Activated CD8-positive, alpha-beta T cell treated with anti-CD3 and anti-CD28 coated beads for 36 hours (primary cell): ENCODE measurements around the gene AASDH. TPM values are rescaled to one million over a fixed set of nuclear protein-coding genes. Genes with fewer than 3 reads are reported as not detected.

ENCODE experiments used
- ATAC-seq: fragments of 200-7000 bp; cut with Tn5 transposase; one replicate; pipeline ENCODE4 v1.10.0; 2021; ENCODE audit warnings: mild to moderate bottlenecking, moderate library complexity
- CTCF ChIA-PET: fragments of 350-600 bp; sonication (Branson Sonifier 250); formaldehyde crosslinking; loops from one replicate; lab custom pipeline; 2021; ENCODE audit warnings: antibody characterized with exemption; lab: Charles Lee
- POLR2A ChIA-PET: fragments of 350-600 bp; sonication (Branson Sonifier 250); formaldehyde crosslinking; loops from one replicate; lab custom pipeline; 2021; ENCODE audit warnings: antibody characterized with exemption; lab: Charles Lee
- DNase-seq: peaks from one replicate; pipeline ENCODE4 v3.0.0-alpha.2; 2020
- H3K27ac Mint-ChIP-seq: one replicate; pipeline ENCODE4 v1.8.0; 2021; ENCODE audit warnings: mild to moderate bottlenecking, mixed read lengths
- H3K27me3 Mint-ChIP-seq: one replicate; pipeline ENCODE4 v1.8.0; 2021; ENCODE audit warnings: mixed read lengths
- H3K36me3 Mint-ChIP-seq: one replicate; pipeline ENCODE4 v1.8.0; 2021; ENCODE audit warnings: low read depth, mixed read lengths
- H3K4me1 Mint-ChIP-seq: one replicate; pipeline ENCODE4 v1.8.0; 2021; ENCODE audit warnings: low read depth, mixed read lengths
- H3K4me3 Mint-ChIP-seq: one replicate; pipeline ENCODE4 v1.8.0; 2021; ENCODE audit warnings: mild to moderate bottlenecking, moderate library complexity, mixed read lengths
- H3K9me3 Mint-ChIP-seq: one replicate; pipeline ENCODE4 v1.8.0; 2021; ENCODE audit warnings: mixed read lengths
- CTCF ChIP-seq: fragments of 200-600 bp; IDR thresholded peaks from one replicate; pipeline ENCODE4 v1.8.0; 2022; ENCODE audit warnings: antibody characterized with exemption, mild to moderate bottlenecking
- intact Hi-C: fragments of 100-400 bp; cut with micrococcal nuclease; formaldehyde crosslinking; loops from one replicate; pipeline ENCODE4 v1.10.0; 2022
- total RNA-seq, 2 experiments: library from RNA; stranded (reverse); gene quantifications; one replicate each; pipeline ENCODE4 v1.2.3, GENCODE V29; 2021

The AASDH gene
- total RNA-seq, 2 experiments from 2014 or later = 14.5 to 14.7 TPM

- Mint-ChIP-seq H3K27me3 (no peaks in the 10 kb centered on the region), H3K4me3 (no peak overlapping the region), H3K36me3 (peaks cover 28% of the 10 kb centered on the region), H3K27ac (no peak overlapping the region), H3K9me3 (no peaks in the 10 kb centered on the region), H3K4me1 (peaks cover 12% of the 10 kb centered on the region)
- intact Hi-C loops = no loop called here
- ATAC-seq (no peak), DNase-seq (no peak)
- ChIA-PET CTCF (no interaction called here), POLR2A (interaction anchor here (1.0 to 3.2 kb wide), 3 partner anchors 17 to 30 kb away, joined by 3 to 12 read pairs (median 5); partner anchors contain the start of genes AASDH, PAICS and PPAT)
- no peak for TF ChIP-seq CTCF
Measured at GRCh38 chr4:56406151-56406550, 18.9 kb upstream of the AASDH start.

DNA sequence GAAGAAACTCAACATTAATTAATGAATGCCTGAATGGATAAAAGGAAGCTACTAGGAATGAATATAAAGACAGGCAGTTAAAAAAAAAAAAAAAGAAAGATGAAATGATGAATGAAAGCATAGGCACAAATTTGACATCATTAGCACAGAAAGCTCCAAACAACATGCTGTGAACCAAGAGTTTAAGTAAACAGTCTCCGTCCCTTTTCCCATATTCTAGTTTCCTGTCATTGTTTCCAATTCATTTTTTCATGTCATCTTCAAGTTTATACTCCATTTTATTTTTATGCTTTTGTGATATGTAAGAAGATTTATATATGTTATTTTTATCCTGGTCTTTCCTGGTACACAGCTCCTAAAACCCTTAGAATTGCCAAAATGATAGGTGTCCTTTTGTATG is 17.7 kb upstream of the AASDH start:
- Mint-ChIP-seq H3K27me3 (no peaks in the 10 kb centered on the region), H3K9me3 (no peaks in the 10 kb centered on the region), H3K36me3 (peaks cover 34% of the 10 kb centered on the region), H3K4me1 (peaks cover 5% of the 10 kb centered on the region), H3K27ac (no peak overlapping the region), H3K4me3 (no peak overlapping the region)
- no peak for ATAC-seq
- intact Hi-C loops = no loop called here
- CTCF ChIA-PET = interaction anchor here (1.2 to 2.7 kb wide), 2 partner anchors 9 to 19 kb away, joined by 3 to 10 read pairs; no protein-coding TSS in a partner anchor
- DNase-seq = no peak
- POLR2A ChIA-PET = interaction anchor here (1.3 to 3.2 kb wide), 3 partner anchors 15 to 31 kb away, joined by 4 to 12 read pairs (median 5); partner anchors contain the start of genes AASDH, PAICS and PPAT
- no peak for TF ChIP-seq CTCF

- no peak for DNase-seq
- TF ChIP-seq CTCF = no peak
- intact Hi-C loops = no loop called here
- no peaks in the 10 kb centered on the region for H3K9me3 Mint-ChIP-seq
- CTCF ChIA-PET = no interaction called here
- H3K4me3 Mint-ChIP-seq = no peak overlapping the region
- peaks cover 21% of the 10 kb centered on the region for H3K36me3 Mint-ChIP-seq
- no peaks in the 10 kb centered on the region for H3K4me1 Mint-ChIP-seq
- no peak overlapping the region for H3K27ac Mint-ChIP-seq
- ATAC-seq = no peak
- POLR2A ChIA-PET = no interaction called here
- H3K27me3 Mint-ChIP-seq = no peaks in the 10 kb centered on the region
Measured at GRCh38 chr4:56400560-56400959, 13.3 kb upstream of the AASDH start.

- Mint-ChIP-seq H3K9me3 (no peaks in the 10 kb centered on the region), H3K36me3 (peaks cover 9% of the 10 kb centered on the region), H3K4me1 (peaks cover 34% of the 10 kb centered on the region), H3K4me3 (no peak overlapping the region), H3K27me3 (no peaks in the 10 kb centered on the region), H3K27ac (no peak overlapping the region)
- intact Hi-C loops = no loop called here
- CTCF ChIA-PET = no interaction called here
- no peak for TF ChIP-seq CTCF
- POLR2A ChIA-PET = interaction anchor here (0.6 kb wide), 1 partner anchor 31 kb away, joined by 3 read pairs; no protein-coding TSS in a partner anchor
- DNase-seq (no peak), ATAC-seq (no peak)
Measured at GRCh38 chr4:56391270-56391669, 4.0 kb upstream of the AASDH start.

DNA sequence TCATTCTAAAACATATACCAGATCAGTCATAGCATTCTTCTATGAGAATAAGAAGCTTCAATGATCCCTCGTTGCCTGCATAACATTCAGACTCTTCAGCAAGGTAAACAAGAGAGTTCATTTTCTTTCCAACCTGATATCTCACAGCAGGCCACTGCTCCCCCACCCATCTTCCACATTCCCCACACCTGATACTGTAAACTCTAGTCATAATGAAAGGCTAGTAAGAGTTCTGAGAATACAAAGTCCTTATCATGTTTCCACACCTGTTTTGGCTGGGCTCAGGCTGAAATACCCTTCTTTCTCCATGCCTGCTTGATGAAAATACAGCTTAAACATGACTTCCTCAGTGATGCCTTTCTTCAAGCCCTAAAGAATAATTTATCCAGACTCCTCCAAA is 2.3 kb upstream of the AASDH start:
- no peaks in the 10 kb centered on the region for H3K9me3 Mint-ChIP-seq
- DNase-seq (no peak), ATAC-seq (no peak)
- TF ChIP-seq CTCF = no peak
- peaks cover 9% of the 10 kb centered on the region for H3K36me3 Mint-ChIP-seq
- CTCF ChIA-PET = no interaction called here
- intact Hi-C loops = loop anchor here (5.0 kb wide), 1 partner anchor 48 kb away; the partner anchor contains the start of genes PAICS and PPAT
- POLR2A ChIA-PET = interaction anchor here (0.6 to 1.2 kb wide), 4 partner anchors 12 to 62 kb away, joined by 3 to 4 read pairs (median 3); partner anchors contain the start of genes PAICS and PPAT
- peak overlapping the region; percentile 3 for H3K27ac Mint-ChIP-seq
- peaks cover 37% of the 10 kb centered on the region for H3K4me1 Mint-ChIP-seq
- no peaks in the 10 kb centered on the region for H3K27me3 Mint-ChIP-seq
- H3K4me3 Mint-ChIP-seq = peak overlapping the region; percentile 93
